Cardiac fibroblast (primary cell): ENCODE data around the gene FARP2.
"Not testable (repeated sequence)": the region's sequence is repeated elsewhere in the genome, so short reads cannot be mapped to it uniquely, and the experiment has no call there.

ENCODE experiments used
- DNase-seq, 2 donors: peaks; one replicate each; pipeline versions ENCODE4 v3.0.0 to v3.0.0-alpha.2; 2010; ENCODE audit warnings: low read depth in 2 of 2
- H3K4me3 ChIP-seq, 2 donors: replicated peaks in 1 of 2; 1 replicate in 1 of 2; 2 replicates in 1 of 2; pipeline ENCODE4 v1.5.1; 2011; ENCODE audit warnings: low read depth in 2 of 2, low read length in 2 of 2, mild to moderate bottlenecking in 2 of 2, moderate library complexity in 1 of 2
- CTCF ChIP-seq: IDR thresholded peaks from one replicate; pipeline ENCODE4 v1.5.1; 2011; ENCODE audit warnings: low read depth, mild to moderate bottlenecking, low read length, inconsistent platforms

The FARP2 gene

GRCh38 chr2:241375300-241375699 lies 19.2 kb downstream of the FARP2 start:
- no peak overlapping the region for H3K4me3 ChIP-seq
- TF ChIP-seq CTCF: no peak
- DNase-seq: no peak

- no peak overlapping the region for H3K4me3 ChIP-seq
- DNase-seq: no peak
Measured at GRCh38 chr2:241376808-241377207, 20.7 kb downstream of the FARP2 start.

GRCh38 chr2:241378816-241379215 lies 22.7 kb downstream of the FARP2 start:
- no peak for DNase-seq
- H3K4me3 ChIP-seq: no peak overlapping the region
- no peak for TF ChIP-seq CTCF

More at GRCh38 chr2:241376808-241377207, 20.7 kb downstream of the FARP2 start:
- no peak for TF ChIP-seq CTCF

- H3K4me3 ChIP-seq: no peak overlapping the region
- no peak for TF ChIP-seq CTCF
- DNase-seq: peak; percentile 40 to 62
Measured at GRCh38 chr2:241379481-241380480, 23.7 kb downstream of the FARP2 start.

GRCh38 chr2:241381872-241382271 lies 25.8 kb downstream of the FARP2 start:
- H3K4me3 ChIP-seq: no peak overlapping the region
- peak; percentile 19 to 35 for DNase-seq
- no peak for TF ChIP-seq CTCF

GRCh38 chr2:241385450-241385849 lies 29.4 kb downstream of the FARP2 start:
- H3K4me3 ChIP-seq, DNase-seq: not testable (repeated sequence)

- H3K4me3 ChIP-seq: no peak overlapping the region
- TF ChIP-seq CTCF: no peak
- peak in 1 of 2 donors; percentile 42 for DNase-seq
Measured at GRCh38 chr2:241386519-241386918, 30.4 kb downstream of the FARP2 start.
